ENCODE measurements around the gene NLRP1. TPM values are rescaled to one million over a fixed set of nuclear protein-coding genes. Genes with fewer than 3 reads are reported as not detected.
"Not testable (repeated sequence)": the region's sequence is repeated elsewhere in the genome, so short reads cannot be mapped to it uniquely, and the experiment has no call there.

The NLRP1 gene
- total RNA-seq, 4 donors from 2014 or later: 13.8 to 78.3 (median 47.0) TPM

DNA sequence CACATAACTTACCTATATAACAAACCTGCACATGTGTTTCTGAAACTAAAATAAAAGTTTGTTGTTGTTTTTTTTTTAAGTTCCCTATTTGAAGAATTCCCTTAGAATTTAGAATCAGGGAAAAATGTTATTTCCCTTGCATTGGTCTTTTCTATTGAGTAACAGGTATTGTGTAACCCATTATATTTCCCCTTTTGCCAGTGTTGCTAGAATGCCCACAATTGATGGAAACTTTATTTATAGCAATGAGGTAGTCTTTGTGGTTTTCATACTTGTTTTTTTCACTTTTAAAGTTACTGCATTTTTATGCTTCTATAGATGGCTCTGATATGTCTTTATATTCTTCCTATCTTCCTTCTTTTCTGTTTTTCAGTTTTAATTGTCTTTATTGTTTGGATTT is 3.9 kb downstream of the NLRP1 start:
- intact Hi-C loops (cut with DNase I; ENCODE audit: low total_unique reads): no loop called here
- Histone ChIP-seq H3K4me3 (no peak overlapping the region), H3K27me3 (no peaks in the 10 kb centered on the region), H3K4me1 (peaks cover 0 to 17% of the 10 kb centered on the region in 2 donors), H3K9me3 (no peaks in the 10 kb centered on the region), H3K36me3 (no peaks in the 10 kb centered on the region), H3K27ac (no peak overlapping the region)
- TF ChIP-seq POLR2A (IDR thresholded peaks at IDR 0.05): no peak
- TF ChIP-seq, protein P1, sequence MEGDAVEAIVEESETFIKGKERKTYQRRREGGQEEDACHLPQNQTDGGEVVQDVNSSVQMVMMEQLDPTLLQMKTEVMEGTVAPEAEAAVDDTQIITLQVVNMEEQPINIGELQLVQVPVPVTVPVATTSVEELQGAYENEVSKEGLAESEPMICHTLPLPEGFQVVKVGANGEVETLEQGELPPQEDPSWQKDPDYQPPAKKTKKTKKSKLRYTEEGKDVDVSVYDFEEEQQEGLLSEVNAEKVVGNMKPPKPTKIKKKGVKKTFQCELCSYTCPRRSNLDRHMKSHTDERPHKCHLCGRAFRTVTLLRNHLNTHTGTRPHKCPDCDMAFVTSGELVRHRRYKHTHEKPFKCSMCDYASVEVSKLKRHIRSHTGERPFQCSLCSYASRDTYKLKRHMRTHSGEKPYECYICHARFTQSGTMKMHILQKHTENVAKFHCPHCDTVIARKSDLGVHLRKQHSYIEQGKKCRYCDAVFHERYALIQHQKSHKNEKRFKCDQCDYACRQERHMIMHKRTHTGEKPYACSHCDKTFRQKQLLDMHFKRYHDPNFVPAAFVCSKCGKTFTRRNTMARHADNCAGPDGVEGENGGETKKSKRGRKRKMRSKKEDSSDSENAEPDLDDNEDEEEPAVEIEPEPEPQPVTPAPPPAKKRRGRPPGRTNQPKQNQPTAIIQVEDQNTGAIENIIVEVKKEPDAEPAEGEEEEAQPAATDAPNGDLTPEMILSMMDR (IDR thresholded peaks at IDR 0.05): no peak
- DNase-seq: no peak

DNA sequence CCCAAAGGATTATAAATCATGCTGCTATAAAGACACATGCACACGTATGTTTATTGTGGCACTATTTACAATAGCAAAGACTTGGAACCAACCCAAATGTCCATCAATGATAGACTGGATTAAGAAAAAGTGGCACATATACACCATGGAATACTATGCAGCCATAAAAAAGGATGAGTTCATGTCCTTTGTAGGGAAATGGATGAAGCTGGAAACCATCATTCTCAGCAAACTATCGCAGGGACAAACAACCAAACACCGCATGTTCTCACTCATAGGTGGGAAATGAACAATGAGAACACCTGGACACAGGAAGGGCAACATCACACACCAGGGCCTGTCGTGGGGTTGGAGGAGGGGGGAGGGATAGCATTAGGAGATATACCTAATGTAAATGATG is 5.5 kb downstream of the NLRP1 start:
- H3K9me3 ChIP-seq: not testable (repeated sequence)

DNA sequence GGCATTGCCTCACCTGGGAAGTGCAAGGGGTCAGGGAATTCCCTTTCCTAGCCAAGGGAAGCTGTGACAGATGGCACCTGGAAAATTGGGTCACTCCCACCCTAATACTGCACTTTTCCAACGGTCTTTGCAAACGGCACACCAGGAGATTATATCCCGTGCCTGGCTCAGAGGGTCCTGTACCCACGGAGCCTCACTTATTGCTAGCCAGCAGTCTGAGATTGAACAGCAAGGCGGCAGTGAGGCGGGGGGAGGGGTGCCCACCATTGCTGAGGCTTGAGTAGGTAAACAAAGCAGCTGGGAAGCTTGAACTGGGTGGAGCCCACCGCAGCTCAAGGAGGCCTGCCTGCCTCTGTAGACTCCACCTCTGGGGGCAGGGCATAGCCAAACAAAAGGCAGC is 11.3 kb downstream of the NLRP1 start:
- H3K27me3 ChIP-seq; H3K4me3 ChIP-seq; DNase-seq; H3K27ac ChIP-seq; H3K4me1 ChIP-seq; intact Hi-C loops (cut with DNase I; ENCODE audit: low total_unique reads); H3K9me3 ChIP-seq; H3K36me3 ChIP-seq: not testable (repeated sequence)

More for the DNA sequence above, 5.5 kb downstream of the NLRP1 start:
- H3K4me3 ChIP-seq; H3K27ac ChIP-seq; DNase-seq; H3K27me3 ChIP-seq; H3K36me3 ChIP-seq; intact Hi-C loops (cut with DNase I; ENCODE audit: low total_unique reads): not testable (repeated sequence)
- peaks cover 0 to 12% of the 10 kb centered on the region in 2 donors for H3K4me1 ChIP-seq

DNA sequence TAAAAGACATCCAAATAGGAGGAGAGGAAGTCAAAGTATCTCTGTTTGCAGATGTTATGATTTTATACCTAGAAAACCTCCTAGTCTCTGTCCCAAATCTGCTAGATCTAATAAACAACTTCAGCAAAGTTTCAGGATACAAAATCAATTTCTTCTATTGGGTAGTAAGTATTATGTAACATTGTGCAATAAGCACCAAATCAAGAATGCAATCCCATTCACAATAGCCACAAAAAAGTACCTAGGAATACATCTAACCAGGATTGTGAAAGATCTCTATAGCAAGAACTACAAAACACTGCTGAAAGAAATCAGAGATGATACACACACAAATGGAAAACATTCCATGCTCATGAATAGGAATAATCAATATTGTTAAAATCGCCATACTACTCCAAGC is 13.0 kb downstream of the NLRP1 start:
- no peak overlapping the region for H3K27ac ChIP-seq
- TF ChIP-seq POLR2A (IDR thresholded peaks at IDR 0.05): no peak
- TF ChIP-seq, protein P1 (IDR thresholded peaks at IDR 0.05): no peak
- intact Hi-C loops (cut with DNase I; ENCODE audit: low total_unique reads): no loop called here
- no peaks in the 10 kb centered on the region for H3K4me1 ChIP-seq
- H3K27me3 ChIP-seq: no peaks in the 10 kb centered on the region
- no peaks in the 10 kb centered on the region for H3K36me3 ChIP-seq
- H3K4me3 ChIP-seq: no peak overlapping the region
- no peaks in the 10 kb centered on the region for H3K9me3 ChIP-seq
- DNase-seq: no peak

DNA sequence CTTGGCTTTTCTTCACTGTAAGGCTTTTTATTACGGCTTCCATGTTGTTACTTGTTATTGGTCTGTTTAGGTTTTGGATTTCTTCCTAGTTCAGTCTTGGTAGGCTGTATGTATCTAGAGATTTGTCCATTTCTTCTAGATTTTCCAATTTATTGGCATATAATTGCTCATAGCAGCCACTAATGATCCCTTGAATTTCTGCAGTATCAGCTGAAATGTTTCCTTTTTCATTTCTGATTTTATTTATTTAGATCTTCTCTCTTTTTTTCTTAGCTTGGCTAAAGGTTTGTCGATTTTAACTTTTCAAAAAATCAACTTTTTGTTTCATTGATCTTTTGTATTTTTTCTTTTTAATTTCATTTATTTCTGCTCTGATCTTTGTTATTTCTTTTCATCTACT is 18.5 kb downstream of the NLRP1 start:
- Histone ChIP-seq H3K27ac (no peak overlapping the region), H3K36me3 (no peaks in the 10 kb centered on the region), H3K9me3 (no peaks in the 10 kb centered on the region), H3K4me3 (no peak overlapping the region), H3K27me3 (no peaks in the 10 kb centered on the region), H3K4me1 (no peaks in the 10 kb centered on the region)
- intact Hi-C loops (cut with DNase I; ENCODE audit: low total_unique reads): loop anchor here (2.0 kb wide), 1 partner anchor 29 kb away; no protein-coding TSS in a partner anchor
- DNase-seq: no peak
- TF ChIP-seq, protein P1 (IDR thresholded peaks at IDR 0.05): no peak
- TF ChIP-seq POLR2A (IDR thresholded peaks at IDR 0.05): no peak

DNA sequence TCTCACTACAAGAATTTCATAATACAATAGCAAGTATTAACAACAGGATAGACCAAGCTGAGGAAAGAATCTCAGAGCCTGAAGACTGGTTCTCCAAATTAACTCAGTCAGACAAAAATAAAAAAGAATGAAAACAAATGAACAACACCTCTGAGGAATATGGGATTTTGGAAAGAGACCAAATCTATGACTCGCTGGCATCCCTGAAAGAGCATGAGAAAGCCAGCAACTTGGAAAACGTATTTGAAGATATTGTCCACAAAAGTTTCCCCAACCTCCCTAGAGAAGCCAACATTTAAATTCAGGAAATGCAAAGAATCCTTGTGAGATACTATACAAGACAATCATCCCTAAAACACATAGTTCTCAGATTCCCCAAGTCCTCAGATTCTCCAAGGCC is 20.9 kb downstream of the NLRP1 start:
- intact Hi-C loops (cut with DNase I; ENCODE audit: low total_unique reads): no loop called here
- Histone ChIP-seq H3K4me1 (no peaks in the 10 kb centered on the region), H3K36me3 (no peaks in the 10 kb centered on the region), H3K9me3 (no peaks in the 10 kb centered on the region), H3K4me3 (no peak overlapping the region), H3K27ac (no peak overlapping the region), H3K27me3 (no peaks in the 10 kb centered on the region)
- DNase-seq: no peak
- TF ChIP-seq, protein P1 (IDR thresholded peaks at IDR 0.05): no peak
- TF ChIP-seq POLR2A (IDR thresholded peaks at IDR 0.05): no peak

All from uterus (tissue), 4 donors.